Activated T-cell treated with anti-CD3 and anti-CD28 coated beads, Interleukin-2, amount 50 U/mL, for 48 hours (primary cell): ENCODE measurements around the gene GORASP1.

Experiments
- DNase-seq, 2 experiments: peaks; one replicate each; pipeline ENCODE4 v3.0.0-alpha.2; 2020

GORASP1 gene

DNA sequence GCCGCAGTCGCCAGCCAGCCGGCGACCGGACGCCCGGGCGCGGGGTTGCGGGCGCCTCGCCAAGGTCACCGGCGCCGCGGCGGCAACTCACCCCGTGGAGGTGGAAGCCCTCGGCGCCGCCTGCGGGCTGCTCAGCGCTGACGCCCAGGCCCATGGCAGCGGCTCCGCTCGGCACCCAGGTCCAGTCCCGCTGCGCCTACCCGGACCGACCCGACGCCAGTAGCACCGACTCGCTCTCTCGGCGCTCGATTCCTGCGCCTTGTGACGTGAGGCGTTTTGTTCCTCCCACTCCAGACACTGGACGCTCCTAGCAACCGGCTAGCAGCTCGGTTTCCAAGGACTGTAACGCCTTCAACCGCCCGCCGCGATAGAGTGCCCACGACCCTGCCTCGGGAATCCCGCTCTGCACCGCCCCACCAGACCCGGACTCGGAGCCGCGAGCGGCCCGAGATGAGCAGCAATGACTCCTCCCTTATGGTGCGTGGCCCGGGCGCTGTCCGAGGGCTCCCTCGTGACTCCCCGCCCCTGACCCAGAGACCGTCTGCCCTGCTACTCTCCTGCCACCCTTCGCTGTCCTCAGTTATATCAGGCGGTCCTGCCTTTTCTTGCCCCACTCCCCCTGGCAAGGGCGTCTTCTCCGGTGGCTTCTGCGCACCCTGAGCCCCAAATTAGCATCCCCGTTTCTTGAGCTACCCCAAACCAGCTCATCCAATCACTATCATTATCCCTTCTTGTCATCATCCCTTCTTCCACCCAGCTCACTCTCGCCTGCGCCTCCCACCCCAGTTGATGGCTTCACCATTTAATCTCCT is at the start of gene GORASP1, which contains the start of gene TTC21A:
Gene GORASP1 (minus strand): TSS at position 240 of the 812 bp plus-strand sequence. CDS start 86 bp downstream, at position 154.
Gene TTC21A (plus strand): TSS at position 293 of the 812 bp plus-strand sequence. CDS start 158 bp downstream, at position 451.
- peak; percentile 79 to 81 for DNase-seq

GRCh38 chr3:39156421-39156820 is 49.0 kb upstream of the GORASP1 start:
- DNase-seq = no peak

GRCh38 chr3:39154280-39155021 is 47.0 kb upstream of the GORASP1 start:
- no peak for DNase-seq

- no peak for DNase-seq
Observed at GRCh38 chr3:39153977-39154279, 46.5 kb upstream of the GORASP1 start.

GRCh38 chr3:39150803-39151631 is 43.6 kb upstream of the GORASP1 start:
- peak; percentile 82 to 85 for DNase-seq

- DNase-seq = no peak
Observed at GRCh38 chr3:39150148-39150802, 42.8 kb upstream of the GORASP1 start.

DNA sequence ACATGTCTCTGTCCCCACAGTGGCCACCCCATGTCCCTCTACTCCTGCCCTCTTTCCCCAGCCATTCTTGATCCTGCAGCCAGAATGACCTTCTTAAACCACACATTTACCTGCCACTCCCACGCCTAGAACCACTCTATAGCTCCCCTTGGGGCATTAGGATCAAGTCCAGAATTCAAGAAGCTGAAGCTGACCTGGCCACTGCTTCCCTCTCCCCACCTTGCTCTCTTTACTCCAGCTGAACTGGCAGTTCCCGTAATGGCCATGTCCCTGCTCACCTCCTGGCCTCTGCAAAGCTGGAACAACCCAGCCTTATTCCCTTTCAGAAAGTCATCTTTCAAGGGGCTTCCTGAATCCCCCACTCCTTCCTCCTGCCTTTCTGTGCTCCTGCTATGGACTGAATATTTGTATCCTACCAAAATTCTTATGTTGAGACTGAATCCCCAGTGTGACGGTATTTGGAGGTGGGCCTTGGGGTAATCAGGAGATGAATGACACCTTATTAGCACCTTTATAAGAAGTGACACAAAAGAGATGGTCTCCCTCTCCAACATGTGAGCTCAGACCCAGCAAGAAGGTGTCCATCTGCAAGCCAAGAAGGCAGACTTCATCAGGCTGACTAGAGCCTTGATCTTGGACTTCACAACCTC is 42.2 kb upstream of the GORASP1 start:
- no peak for DNase-seq

- no peak for DNase-seq
Observed at GRCh38 chr3:39149059-39149455, 41.6 kb upstream of the GORASP1 start.

- DNase-seq = peak in 1 of 2 experiments; percentile 45
Observed at GRCh38 chr3:39148435-39149058, 41.1 kb upstream of the GORASP1 start.

GRCh38 chr3:39147711-39148434 is 40.4 kb upstream of the GORASP1 start:
- peak; percentile 61 to 66 for DNase-seq

DNA sequence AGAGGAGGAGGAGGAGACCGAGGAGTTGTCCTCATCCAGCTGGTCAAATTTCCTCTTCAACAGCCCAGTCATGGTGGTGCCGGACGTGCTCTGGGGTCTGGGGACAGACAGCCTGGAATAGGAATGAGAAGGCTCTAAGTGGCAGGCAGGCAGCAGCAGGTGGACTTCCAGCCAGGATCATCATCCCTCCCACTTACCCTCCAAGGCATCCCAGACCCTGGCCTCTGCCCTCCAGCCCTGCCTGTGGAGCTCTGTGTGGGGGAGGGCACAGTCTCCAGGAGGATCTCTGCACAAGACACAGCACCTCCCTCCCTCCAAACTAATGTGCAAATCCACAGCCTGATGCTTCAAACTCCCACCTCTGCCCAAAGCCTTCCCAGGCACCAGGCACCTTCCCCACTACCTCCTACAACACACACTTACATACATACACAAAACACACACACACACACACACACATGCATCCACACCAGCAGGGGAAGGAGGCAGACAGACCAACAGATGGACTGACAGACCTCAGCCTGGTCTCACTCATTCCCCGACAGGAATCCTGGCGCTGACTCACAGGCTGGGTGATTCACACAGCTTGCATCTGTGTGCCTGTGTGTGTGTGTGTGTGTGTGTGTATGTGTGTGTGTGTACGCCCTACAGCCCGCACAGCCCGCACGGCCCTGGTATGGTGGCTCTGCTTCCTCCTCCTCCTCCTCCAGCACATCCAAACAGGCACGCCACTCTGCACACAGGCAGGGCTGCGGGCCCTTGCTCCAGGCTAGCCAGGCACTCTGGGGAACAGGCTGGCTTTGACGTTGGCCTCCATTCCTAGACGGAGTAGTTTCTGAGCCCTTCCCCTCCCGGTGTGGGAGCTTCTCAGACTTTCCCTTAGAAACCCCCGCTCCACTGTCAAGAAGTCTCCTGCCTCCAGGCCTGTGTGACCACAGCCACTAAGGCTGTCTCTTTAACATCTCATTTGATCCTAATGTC is 39.5 kb upstream of the GORASP1 start:
- DNase-seq = peak; percentile 85 to 86

DNA sequence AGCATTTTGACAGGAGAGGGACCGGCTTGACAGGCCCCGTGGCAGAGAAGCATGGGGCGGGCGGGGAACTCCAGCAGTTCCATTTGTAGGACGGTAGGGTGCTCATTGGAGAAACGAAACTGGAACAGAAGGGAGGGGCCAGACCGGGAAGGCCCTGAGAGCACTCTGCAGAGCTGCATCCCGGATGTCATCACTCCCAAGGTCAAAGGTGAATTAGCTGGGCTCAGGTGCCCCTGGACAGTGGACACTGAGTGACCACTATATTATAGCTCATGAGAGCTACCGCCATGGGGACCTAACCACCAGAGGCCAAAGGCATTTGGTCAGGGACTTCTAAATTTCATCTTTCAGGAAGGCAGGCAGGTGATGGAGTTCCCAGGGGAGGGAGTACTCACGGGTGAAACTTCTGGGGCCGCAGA is 38.7 kb upstream of the GORASP1 start:
- DNase-seq = peak in 1 of 2 experiments; percentile 14

DNA sequence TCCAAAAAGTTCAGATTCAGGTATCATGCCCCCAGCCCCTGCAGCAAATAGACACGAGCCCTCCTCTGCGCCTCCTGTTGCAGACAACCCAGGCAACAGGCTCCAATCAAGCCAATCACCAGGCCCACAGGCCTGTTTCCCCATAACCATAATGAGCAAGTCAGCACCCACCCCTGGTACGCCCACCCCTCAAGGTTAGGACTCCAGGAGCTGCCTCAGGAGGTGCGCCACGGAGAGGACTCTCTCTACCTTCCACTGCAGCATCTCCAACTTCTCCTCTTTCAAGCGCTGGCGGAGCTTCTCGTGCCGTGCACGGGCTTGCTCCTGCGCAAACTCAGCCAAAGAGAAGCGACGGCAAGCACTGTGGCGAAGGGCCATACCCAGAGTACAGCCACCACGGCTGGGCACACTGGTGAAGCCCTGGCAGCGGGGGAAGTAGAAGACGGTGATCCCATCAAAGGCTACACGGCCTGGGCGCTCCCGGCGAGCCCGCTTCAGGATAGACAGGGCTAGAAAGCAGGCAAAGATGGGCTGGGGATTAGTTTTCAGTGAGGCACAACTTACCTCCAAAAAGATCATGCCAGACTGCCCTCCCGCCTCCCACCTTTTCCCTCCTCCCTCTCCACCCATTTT is 37.4 kb upstream of the GORASP1 start:
- peak in 1 of 2 experiments; percentile 13 for DNase-seq

DNA sequence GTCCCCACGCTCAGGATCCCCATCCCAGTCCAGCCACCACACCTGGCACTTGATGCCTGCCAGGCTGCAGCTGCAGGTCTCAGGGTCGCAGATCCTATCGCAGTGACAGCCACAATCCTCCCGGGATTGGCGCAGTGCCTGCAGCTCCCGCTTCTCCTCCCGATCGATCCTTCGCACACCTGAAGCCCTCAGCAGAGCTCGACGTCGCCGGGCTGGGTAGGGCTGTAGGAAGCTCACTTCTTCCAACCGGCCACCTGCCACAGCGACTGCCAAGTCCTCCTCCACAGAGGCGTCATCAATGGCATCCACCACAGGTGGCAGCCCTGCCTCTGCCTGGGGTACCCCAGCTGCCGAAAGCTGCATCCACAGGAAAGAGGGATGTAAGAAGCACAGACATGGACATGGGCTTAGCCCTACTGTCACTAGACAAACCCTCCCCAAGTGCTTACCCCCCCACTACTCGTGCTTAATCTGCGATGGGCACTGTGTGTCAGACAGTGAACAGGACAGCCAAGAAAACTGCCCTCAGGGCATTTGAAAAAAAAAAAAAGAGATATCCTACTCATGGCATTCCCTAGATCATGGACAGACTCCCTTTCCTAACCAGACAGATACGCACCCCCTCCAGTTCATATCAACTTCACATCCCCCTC is 36.8 kb upstream of the GORASP1 start:
- peak in 1 of 2 experiments; percentile 18 for DNase-seq

GRCh38 chr3:39143051-39143885 is 35.8 kb upstream of the GORASP1 start:
- peak in 1 of 2 experiments; percentile 16 for DNase-seq

DNA sequence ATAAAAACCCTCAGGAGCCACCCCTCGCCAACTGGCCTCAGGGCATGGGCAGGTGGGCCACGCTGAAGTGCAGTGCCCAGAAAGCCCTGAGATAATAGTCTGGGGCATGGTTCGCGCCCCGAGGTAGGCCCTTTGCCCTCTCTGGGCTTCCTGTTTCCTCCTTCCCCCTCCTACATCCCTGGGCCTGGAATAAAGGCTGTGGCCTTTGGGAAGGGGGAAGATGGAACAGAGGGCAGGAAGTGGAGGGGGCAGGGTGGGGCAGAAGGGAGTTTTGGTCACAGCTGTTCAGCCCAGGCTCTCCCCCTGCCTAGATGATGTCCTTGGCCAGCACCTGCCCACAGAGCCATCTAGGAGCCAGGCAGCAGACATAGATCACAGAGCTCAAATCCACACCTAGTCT is 34.6 kb upstream of the GORASP1 start:
- peak in 1 of 2 experiments; percentile 16 for DNase-seq
